Measurements from ENCODE around the gene MYH6.

GRCh38 chr14:23366426-23366921, 41.6 kb downstream of the MYH6 start:
- TF ChIP-seq CTCF (conservative IDR thresholded peaks at IDR 0.05; ENCODE audit: low read depth, low read length) (no peak), EZH2 (IDR thresholded peaks at IDR 0.05; ENCODE audit: borderline replicate concordance, low read depth, low read length, poor library complexity, severe bottlenecking) (no peak)

All from A673 (cell line).